Measurements from ENCODE around the gene KCND3. TPM values are rescaled to one million over a fixed set of nuclear protein-coding genes. Genes with fewer than 3 reads are reported as not detected.

The KCND3 gene
- total and polyA plus RNA-seq, 2 experiments from 2014 or later: 0.10 to 0.18 TPM

- TF ChIP-seq, protein P1, sequence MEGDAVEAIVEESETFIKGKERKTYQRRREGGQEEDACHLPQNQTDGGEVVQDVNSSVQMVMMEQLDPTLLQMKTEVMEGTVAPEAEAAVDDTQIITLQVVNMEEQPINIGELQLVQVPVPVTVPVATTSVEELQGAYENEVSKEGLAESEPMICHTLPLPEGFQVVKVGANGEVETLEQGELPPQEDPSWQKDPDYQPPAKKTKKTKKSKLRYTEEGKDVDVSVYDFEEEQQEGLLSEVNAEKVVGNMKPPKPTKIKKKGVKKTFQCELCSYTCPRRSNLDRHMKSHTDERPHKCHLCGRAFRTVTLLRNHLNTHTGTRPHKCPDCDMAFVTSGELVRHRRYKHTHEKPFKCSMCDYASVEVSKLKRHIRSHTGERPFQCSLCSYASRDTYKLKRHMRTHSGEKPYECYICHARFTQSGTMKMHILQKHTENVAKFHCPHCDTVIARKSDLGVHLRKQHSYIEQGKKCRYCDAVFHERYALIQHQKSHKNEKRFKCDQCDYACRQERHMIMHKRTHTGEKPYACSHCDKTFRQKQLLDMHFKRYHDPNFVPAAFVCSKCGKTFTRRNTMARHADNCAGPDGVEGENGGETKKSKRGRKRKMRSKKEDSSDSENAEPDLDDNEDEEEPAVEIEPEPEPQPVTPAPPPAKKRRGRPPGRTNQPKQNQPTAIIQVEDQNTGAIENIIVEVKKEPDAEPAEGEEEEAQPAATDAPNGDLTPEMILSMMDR (conservative IDR thresholded peaks at IDR 0.05; ENCODE audit: low read depth in 2 of 2): no peak
- TF ChIP-seq ZNF331 (CRISPR knock-in tag; IDR thresholded peaks at IDR 0.05; ENCODE audit: low read depth) (no peak), CREB1 (CRISPR knock-in tag; IDR thresholded peaks at IDR 0.05; ENCODE audit: low read depth) (no peak), ZNF114 (CRISPR knock-in tag; IDR thresholded peaks at IDR 0.05) (no peak)
- TF ChIP-seq, protein P2, sequence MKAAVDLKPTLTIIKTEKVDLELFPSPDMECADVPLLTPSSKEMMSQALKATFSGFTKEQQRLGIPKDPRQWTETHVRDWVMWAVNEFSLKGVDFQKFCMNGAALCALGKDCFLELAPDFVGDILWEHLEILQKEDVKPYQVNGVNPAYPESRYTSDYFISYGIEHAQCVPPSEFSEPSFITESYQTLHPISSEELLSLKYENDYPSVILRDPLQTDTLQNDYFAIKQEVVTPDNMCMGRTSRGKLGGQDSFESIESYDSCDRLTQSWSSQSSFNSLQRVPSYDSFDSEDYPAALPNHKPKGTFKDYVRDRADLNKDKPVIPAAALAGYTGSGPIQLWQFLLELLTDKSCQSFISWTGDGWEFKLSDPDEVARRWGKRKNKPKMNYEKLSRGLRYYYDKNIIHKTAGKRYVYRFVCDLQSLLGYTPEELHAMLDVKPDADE (IDR thresholded peaks at IDR 0.05): no peak
- TF ChIP-seq, protein P3, sequence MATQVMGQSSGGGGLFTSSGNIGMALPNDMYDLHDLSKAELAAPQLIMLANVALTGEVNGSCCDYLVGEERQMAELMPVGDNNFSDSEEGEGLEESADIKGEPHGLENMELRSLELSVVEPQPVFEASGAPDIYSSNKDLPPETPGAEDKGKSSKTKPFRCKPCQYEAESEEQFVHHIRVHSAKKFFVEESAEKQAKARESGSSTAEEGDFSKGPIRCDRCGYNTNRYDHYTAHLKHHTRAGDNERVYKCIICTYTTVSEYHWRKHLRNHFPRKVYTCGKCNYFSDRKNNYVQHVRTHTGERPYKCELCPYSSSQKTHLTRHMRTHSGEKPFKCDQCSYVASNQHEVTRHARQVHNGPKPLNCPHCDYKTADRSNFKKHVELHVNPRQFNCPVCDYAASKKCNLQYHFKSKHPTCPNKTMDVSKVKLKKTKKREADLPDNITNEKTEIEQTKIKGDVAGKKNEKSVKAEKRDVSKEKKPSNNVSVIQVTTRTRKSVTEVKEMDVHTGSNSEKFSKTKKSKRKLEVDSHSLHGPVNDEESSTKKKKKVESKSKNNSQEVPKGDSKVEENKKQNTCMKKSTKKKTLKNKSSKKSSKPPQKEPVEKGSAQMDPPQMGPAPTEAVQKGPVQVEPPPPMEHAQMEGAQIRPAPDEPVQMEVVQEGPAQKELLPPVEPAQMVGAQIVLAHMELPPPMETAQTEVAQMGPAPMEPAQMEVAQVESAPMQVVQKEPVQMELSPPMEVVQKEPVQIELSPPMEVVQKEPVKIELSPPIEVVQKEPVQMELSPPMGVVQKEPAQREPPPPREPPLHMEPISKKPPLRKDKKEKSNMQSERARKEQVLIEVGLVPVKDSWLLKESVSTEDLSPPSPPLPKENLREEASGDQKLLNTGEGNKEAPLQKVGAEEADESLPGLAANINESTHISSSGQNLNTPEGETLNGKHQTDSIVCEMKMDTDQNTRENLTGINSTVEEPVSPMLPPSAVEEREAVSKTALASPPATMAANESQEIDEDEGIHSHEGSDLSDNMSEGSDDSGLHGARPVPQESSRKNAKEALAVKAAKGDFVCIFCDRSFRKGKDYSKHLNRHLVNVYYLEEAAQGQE (IDR thresholded peaks at IDR 0.05; ENCODE audit: unreplicated experiment): no peak
These were observed 52.2 kb downstream of the KCND3 start (continued) for GRCh38 chr1:111937147-111937725.

DNA sequence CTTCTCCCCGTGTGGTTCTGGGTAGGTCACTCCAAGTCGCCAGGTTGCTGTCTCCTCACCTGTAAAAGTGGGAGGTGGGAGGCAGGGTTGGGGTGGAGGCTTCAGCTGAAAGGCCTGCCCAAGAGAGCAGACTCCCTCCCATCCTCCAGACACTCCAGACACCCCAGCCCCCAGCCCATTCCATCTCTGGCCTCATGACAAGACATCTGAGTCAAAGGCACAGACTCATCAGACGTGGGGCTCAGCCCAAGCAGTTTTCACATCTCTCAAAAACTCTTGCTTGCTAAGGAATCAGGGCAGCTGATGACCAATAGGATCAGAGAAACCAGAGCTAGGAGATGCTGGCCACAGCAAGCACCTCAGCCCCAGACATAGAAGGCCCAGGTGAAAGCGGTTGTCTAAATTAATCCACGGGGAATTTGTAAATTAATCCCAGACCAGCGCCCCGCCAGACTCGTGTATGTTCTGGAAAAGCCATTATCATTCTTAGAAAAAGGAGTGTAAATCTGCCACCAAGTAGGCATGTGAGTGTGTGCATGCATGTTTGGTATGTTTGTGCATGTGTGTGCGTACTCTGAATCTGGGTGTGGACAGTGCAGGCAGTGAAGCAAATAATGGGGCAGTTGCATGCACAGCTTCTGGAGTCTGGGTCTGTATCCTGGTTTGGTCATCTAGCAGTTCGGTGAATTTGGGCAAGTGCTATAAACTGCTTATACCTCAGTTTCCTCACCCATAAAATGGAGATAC lies 55.2 kb downstream of the KCND3 start:
- no peaks in the 10 kb centered on the region for H3K79me2 ChIP-seq (replicated peaks; ENCODE audit: insufficient read depth)
- no peaks in the 10 kb centered on the region for H3K9me3 Mint-ChIP-seq
- no peak overlapping the region for H3K27ac Mint-ChIP-seq
- no peaks in the 10 kb centered on the region for H3K4me1 ChIP-seq (ENCODE audit: insufficient read depth)
- no peaks in the 10 kb centered on the region; the same call in 1 of the 2 replicates for H3K9me2 ChIP-seq (ENCODE audit: insufficient read depth)
- peaks cover 4% of the 10 kb centered on the region for H3K27me3 Mint-ChIP-seq (ENCODE audit: insufficient read depth, low read depth, poor library complexity)
- no peak overlapping the region for H3K27ac ChIP-seq (ENCODE audit: low read depth)
- H3F3A ChIP-seq (replicated peaks; ENCODE audit: low read depth): no peaks in the 10 kb centered on the region
- ATAC-seq (no peak), DNase-seq (ENCODE audit: low spot score) (no peak)
- no peaks in the 10 kb centered on the region for H3K36me3 Mint-ChIP-seq (ENCODE audit: low read depth)
- no peak overlapping the region for H3K4me3 ChIP-seq
- H2AFZ ChIP-seq: no peak overlapping the region
- no peaks in the 10 kb centered on the region for H4K20me1 ChIP-seq (replicated peaks; ENCODE audit: insufficient read depth)
- H3K36me3 ChIP-seq (ENCODE audit: insufficient read depth): no peaks in the 10 kb centered on the region
- no peaks in the 10 kb centered on the region for H3K27me3 ChIP-seq (ENCODE audit: insufficient read depth)
- H3K4me2 ChIP-seq: no peak overlapping the region
- peaks cover 14% of the 10 kb centered on the region for H3K4me1 Mint-ChIP-seq
- no peak overlapping the region for H3K4me3 Mint-ChIP-seq
- TF ChIP-seq, protein P2 (IDR thresholded peaks at IDR 0.05): no peak
